Calu3 (cell line): Measurements from ENCODE around the gene TRAF3. TPM values are rescaled to one million over a fixed set of nuclear protein-coding genes. Genes with fewer than 3 reads are reported as not detected.
A peak's percentile ranks its signal among the peaks of the same experiment; 100 is the strongest.

Source experiments
- BruUV-seq: library from RNA; stranded (reverse); fragments of 400-500 nt; replicated peaks from 2 replicates; lab custom pipeline; 2021; lab: Mats Ljungman, UMichigan
- CTCF ChIA-PET: fragments of 300-600 bp; sonication (Branson Sonifier 250); formaldehyde crosslinking; loops from one replicate; lab custom pipeline; 2022; ENCODE audit warnings: antibody characterized with exemption; lab: Charles Lee
- DNase-seq: peaks from one replicate; pipeline ENCODE4 v3.0.0; 2022
- H3K27ac Mint-ChIP-seq: one replicate; pipeline ENCODE4 v1.8.0; 2022; ENCODE audit warnings: mixed read lengths; ENCODE audit not compliant: unreplicated experiment
- H3K27me3 Mint-ChIP-seq: one replicate; pipeline ENCODE4 v1.8.0; 2022; ENCODE audit warnings: mixed read lengths; ENCODE audit not compliant: unreplicated experiment
- H3K36me3 Mint-ChIP-seq: one replicate; pipeline ENCODE4 v1.8.0; 2022; ENCODE audit warnings: mild to moderate bottlenecking, moderate library complexity, mixed read lengths; ENCODE audit not compliant: insufficient read depth, unreplicated experiment
- H3K4me1 Mint-ChIP-seq: one replicate; pipeline ENCODE4 v1.8.0; 2022; ENCODE audit warnings: mild to moderate bottlenecking, low read depth, mixed read lengths; ENCODE audit not compliant: unreplicated experiment
- H3K4me3 Mint-ChIP-seq: one replicate; pipeline ENCODE4 v1.8.0; 2022; ENCODE audit warnings: mild to moderate bottlenecking, low read depth, moderate library complexity, mixed read lengths; ENCODE audit not compliant: unreplicated experiment
- H3K9me3 Mint-ChIP-seq: one replicate; pipeline ENCODE4 v1.8.0; 2022; ENCODE audit warnings: low read depth, mixed read lengths; ENCODE audit not compliant: unreplicated experiment
- intact Hi-C: fragments of 100-400 bp; cut with micrococcal nuclease; formaldehyde crosslinking; loops from one replicate; pipeline ENCODE4 v1.10.0; 2022; ENCODE audit not compliant: unreplicated experiment
- total RNA-seq: library from RNA; stranded (reverse); gene quantifications from 2 replicates; pipeline ENCODE4 v1.2.3, GENCODE V29; 2022
- TF ChIP-seq, protein P1 (sequence below): fragments of 200-600 bp; IDR thresholded peaks from one replicate; pipeline ENCODE4 v1.8.0; 2022; ENCODE audit warnings: antibody characterized with exemption; ENCODE audit not compliant: unreplicated experiment

TRAF3 gene
- total RNA-seq, 1 experiment from 2014 or later, result 24.2 TPM

DNA sequence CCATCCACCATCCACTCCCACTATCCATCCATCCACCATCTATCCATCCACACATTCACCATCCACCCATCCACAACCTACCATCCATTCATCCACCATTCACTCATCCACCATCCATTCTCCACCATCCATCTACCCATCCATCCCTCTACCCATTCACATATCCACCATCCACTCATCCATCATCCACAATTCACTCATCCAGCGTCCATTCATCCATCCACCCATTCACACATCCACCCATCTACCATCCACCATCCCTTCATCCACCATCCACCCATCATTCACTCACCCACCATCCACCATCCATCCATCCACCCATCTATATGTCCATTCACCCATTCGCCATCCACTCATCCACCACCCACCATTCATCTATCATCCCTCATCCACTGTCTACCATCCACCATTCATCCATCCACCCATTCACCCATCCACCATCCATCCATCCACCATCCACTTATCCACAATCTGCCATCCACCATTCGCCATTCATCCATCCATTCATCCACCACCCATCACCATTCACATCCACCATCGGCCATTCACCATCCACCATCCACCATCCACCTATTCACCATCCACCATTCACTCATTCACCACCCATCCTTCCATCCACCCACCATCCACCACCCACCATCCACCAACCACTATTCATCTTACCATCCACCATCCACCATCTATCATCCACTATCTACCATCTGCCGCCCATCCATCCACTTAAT is 143.2 kb downstream of the TRAF3 start:
- no peak overlapping the region for H3K27ac Mint-ChIP-seq

DNA sequence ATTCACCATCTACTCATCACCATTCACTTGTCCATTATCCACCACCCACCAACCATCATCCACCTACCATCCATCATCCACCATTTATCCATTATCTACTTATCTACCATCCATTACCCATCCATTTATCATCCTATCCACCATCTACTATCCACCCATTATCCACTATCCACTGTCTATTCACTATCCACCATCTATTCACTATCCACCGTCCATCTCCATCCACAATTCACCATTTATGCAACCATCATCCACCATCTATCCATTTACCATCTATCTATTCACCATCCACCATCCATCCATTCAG is 143.7 kb downstream of the TRAF3 start:
- CTCF ChIA-PET, result no interaction called here
- no TSS peak for BruUV-seq
- Mint-ChIP-seq H3K36me3 (peaks cover 5% of the 10 kb centered on the region), H3K9me3 (no peaks in the 10 kb centered on the region), H3K4me3 (no peak overlapping the region), H3K27me3 (no peaks in the 10 kb centered on the region), H3K27ac (no peak overlapping the region), H3K4me1 (no peaks in the 10 kb centered on the region)
- TF ChIP-seq, protein P1, sequence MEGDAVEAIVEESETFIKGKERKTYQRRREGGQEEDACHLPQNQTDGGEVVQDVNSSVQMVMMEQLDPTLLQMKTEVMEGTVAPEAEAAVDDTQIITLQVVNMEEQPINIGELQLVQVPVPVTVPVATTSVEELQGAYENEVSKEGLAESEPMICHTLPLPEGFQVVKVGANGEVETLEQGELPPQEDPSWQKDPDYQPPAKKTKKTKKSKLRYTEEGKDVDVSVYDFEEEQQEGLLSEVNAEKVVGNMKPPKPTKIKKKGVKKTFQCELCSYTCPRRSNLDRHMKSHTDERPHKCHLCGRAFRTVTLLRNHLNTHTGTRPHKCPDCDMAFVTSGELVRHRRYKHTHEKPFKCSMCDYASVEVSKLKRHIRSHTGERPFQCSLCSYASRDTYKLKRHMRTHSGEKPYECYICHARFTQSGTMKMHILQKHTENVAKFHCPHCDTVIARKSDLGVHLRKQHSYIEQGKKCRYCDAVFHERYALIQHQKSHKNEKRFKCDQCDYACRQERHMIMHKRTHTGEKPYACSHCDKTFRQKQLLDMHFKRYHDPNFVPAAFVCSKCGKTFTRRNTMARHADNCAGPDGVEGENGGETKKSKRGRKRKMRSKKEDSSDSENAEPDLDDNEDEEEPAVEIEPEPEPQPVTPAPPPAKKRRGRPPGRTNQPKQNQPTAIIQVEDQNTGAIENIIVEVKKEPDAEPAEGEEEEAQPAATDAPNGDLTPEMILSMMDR, result no peak
- intact Hi-C loops, result loop anchor here (10.0 kb wide), 2 partner anchors 146 to 226 kb away; partner anchors contain the start of gene TRAF3
- no peak for DNase-seq

More for the DNA sequence above, 143.2 kb downstream of the TRAF3 start:
- Mint-ChIP-seq H3K4me1 (no peaks in the 10 kb centered on the region), H3K36me3 (no peaks in the 10 kb centered on the region), H3K4me3 (no peak overlapping the region), H3K9me3 (no peaks in the 10 kb centered on the region), H3K27me3 (no peaks in the 10 kb centered on the region)
- BruUV-seq, result no TSS peak
- DNase-seq, result no peak
- CTCF ChIA-PET, result no interaction called here
- intact Hi-C loops, result loop anchor here (10.0 kb wide), 2 partner anchors 146 to 226 kb away; partner anchors contain the start of gene TRAF3
- TF ChIP-seq, protein P1, result no peak

DNA sequence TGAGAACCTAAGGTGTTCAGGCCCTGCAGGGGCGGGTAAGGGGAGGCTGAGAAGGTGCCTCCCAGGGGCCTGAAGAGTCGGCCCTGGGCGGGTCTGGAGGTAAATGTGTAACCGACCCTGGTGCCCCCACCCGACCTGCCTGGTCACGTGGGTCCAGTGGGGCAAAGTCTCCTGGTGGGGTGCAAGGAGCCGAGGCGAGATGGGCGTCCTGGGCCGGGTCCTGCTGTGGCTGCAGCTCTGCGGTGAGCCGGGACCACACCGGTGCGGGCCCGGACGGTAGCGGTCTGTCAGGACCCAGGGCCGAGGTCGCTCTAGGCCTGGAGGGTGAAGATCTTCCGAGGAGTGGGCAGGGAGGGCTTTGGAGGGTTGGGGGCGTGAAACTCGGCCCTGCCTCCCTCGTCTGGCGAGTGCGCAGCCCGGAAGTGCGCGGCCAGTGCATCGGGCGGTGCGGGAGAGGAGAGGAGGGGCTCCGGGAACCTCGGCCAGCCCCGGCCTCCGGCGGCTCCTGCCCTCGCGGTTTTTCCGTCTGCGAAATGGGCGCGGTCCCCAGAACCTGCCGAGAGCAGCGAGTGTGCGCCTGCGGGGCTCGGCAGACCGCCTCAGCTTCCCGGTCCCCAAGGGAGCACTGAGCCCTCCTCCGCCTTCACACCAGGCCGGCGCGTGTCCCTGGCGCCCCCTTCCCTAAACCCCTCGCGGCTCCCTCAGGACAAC is 145.4 kb downstream of the TRAF3 start, which contains the start of gene AMN:
Gene AMN (plus strand): TSS at position 174 of the 711 bp plus-strand sequence. CDS start 26 bp downstream, at position 200.
- no TSS peak for BruUV-seq
- peaks cover 11% of the 10 kb centered on the region for H3K36me3 Mint-ChIP-seq
- intact Hi-C loops, result loop anchor here (10.0 kb wide), 2 partner anchors 148 to 228 kb away; partner anchors contain the start of gene TRAF3
- CTCF ChIA-PET, result no interaction called here
- H3K4me1 Mint-ChIP-seq, result peaks cover 8% of the 10 kb centered on the region
- H3K9me3 Mint-ChIP-seq, result no peaks in the 10 kb centered on the region
- no peak within 1 kb of the TSS for H3K27ac Mint-ChIP-seq
- peak; percentile 51 for DNase-seq
- TF ChIP-seq, protein P1, result no peak
- no peak within 1 kb of the TSS for H3K4me3 Mint-ChIP-seq
- no peaks in the 10 kb centered on the region for H3K27me3 Mint-ChIP-seq

DNA sequence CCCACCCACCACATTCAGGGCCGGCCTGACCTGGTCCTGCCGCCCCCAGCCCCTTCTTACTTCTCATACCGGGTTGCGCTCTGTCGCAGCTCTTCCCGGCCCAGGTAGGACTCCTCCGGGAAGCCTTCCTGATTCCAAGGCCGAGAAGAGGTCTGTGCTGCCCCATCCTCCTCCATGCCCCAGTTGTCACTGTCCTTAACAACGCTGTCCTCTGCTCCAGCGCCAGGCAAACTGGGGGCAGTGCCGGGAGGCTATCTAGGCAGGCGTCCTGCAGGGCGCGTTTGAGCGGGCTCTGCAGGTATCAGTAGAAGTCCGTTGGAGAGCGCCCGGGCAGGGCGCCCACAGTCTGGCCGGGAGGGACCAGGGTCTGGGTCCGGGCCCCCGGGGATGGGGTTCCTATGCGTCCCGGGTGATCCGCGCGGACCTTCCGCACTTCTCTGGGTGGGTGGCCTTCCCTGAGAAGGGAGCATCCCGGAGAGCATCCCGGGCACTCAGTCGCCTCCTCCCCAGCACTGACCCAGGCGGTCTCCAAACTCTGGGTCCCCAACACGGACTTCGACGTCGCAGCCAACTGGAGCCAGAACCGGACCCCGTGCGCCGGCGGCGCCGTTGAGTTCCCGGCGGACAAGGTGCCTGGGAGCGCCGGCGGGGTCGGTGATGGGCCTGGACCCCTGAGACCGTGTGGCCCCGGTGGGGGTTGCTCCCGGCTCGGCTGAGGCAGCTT is 146.1 kb downstream of the TRAF3 start:
- CTCF ChIA-PET, result no interaction called here
- peaks cover 18% of the 10 kb centered on the region for H3K36me3 Mint-ChIP-seq
- TF ChIP-seq, protein P1, result no peak
- H3K27ac Mint-ChIP-seq, result no peak overlapping the region
- DNase-seq, result no peak
- H3K4me3 Mint-ChIP-seq, result no peak overlapping the region
- H3K9me3 Mint-ChIP-seq, result no peaks in the 10 kb centered on the region
- intact Hi-C loops, result loop anchor here (10.0 kb wide), 2 partner anchors 149 to 229 kb away; partner anchors contain the start of gene TRAF3
- no peaks in the 10 kb centered on the region for H3K27me3 Mint-ChIP-seq
- peaks cover 9% of the 10 kb centered on the region for H3K4me1 Mint-ChIP-seq
- no TSS peak for BruUV-seq
